Smooth muscle cell of the coronary artery (primary cell): ENCODE results near the gene PON1. TPM values are rescaled to one million over a fixed set of nuclear protein-coding genes. Genes with fewer than 3 reads are reported as not detected.

Source experiments
- total RNA-seq: library from RNA; depleted of rRNA; stranded (reverse); fragments of >200 nt; gene quantifications from 2 replicates; pipeline ENCODE4 v1.2.3, GENCODE V29; 2014; ENCODE audit warnings: low replicate concordance

The PON1 gene
- total RNA-seq = not detected in 2 replicates

DNA sequence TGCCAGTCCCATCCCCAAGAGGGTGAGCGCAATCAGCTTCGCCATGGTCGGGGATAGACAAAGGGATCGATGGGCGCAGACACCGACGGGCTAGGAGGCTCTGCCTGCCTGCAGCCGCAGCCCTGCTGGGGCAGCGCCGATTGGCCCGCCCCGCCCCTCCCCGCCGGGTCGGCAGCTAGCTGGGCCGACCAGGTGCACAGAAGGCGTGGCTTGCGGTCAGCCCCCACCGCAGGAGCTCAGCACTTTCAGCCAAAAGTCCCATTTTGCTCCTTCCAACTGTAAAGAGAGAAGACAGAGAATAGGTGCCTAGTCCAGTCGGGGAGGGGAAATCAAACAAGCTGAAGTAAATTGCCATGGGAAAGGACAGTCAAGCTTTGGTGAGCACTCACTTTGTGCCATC is at the start of gene PON1:
TSS of gene PON1 (minus strand) at position 102 of the 400 bp plus-strand sequence. CDS start at position 45, 57 bp downstream.

Other genes starting within 250 kb of the PON1 start
- not detected in 2 replicates for gene PON3, start 71.8 kb upstream of the PON1 start, total RNA-seq
- 21.3 and 44.0 TPM in 2 replicates for gene PON2, start 110.5 kb upstream of the PON1 start, total RNA-seq
- not detected in 2 replicates for gene ASB4, start 161.4 kb upstream of the PON1 start, total RNA-seq